Activated naive CD8-positive, alpha-beta T cell treated with anti-CD3 and anti-CD28 coated beads, Interleukin-2, amount 50 U/mL, for 16 hours (primary cell): ENCODE data around the gene RNF4.
A peak's percentile ranks its signal among the peaks of the same experiment; 100 is the strongest.
"Not testable (repeated sequence)": the region's sequence is repeated elsewhere in the genome, so short reads cannot be mapped to it uniquely, and the experiment has no call there.

Source experiments
- DNase-seq: peaks from one replicate; pipeline ENCODE4 v3.0.0-alpha.2; 2020; ENCODE audit warnings: low read depth, low spot score

The RNF4 gene

GRCh38 chr4:2468456-2469191, at the start of gene RNF4:
RNF4 (plus strand) TSS chr4:2469106; CDS start chr4:2490494, 21,388 bp downstream.
- DNase-seq, result peak; percentile 90

- no peak for DNase-seq
These were observed 49.1 kb upstream of the RNF4 start for GRCh38 chr4:2419814-2420213.

GRCh38 chr4:2421928-2422327, 47.0 kb upstream of the RNF4 start:
- DNase-seq, result no peak

- no peak for DNase-seq
These were observed 45.8 kb upstream of the RNF4 start for GRCh38 chr4:2423066-2423465.

GRCh38 chr4:2423695-2424094, 45.2 kb upstream of the RNF4 start:
- DNase-seq, result no peak

- DNase-seq, result no peak
These were observed 44.3 kb upstream of the RNF4 start for GRCh38 chr4:2424581-2424980.

GRCh38 chr4:2425386-2426068, 43.4 kb upstream of the RNF4 start:
- DNase-seq, result no peak

- no peak for DNase-seq
These were observed 42.9 kb upstream of the RNF4 start for GRCh38 chr4:2426069-2426397.

GRCh38 chr4:2426711-2427275, 42.1 kb upstream of the RNF4 start:
- DNase-seq, result no peak

GRCh38 chr4:2427383-2428334, 41.2 kb upstream of the RNF4 start:
- no peak for DNase-seq

- DNase-seq, result no peak
These were observed 40.3 kb upstream of the RNF4 start for GRCh38 chr4:2428496-2429213.

- not testable (repeated sequence) for DNase-seq
These were observed 38.8 kb upstream of the RNF4 start for GRCh38 chr4:2429945-2430757.

- DNase-seq, result no peak
These were observed 36.9 kb upstream of the RNF4 start for GRCh38 chr4:2432004-2432403.

GRCh38 chr4:2432991-2433530, 35.8 kb upstream of the RNF4 start:
- DNase-seq, result no peak

GRCh38 chr4:2433609-2434350, 35.1 kb upstream of the RNF4 start:
- DNase-seq, result no peak

GRCh38 chr4:2434420-2434819, 34.5 kb upstream of the RNF4 start:
- no peak for DNase-seq

- DNase-seq, result no peak
These were observed 32.6 kb upstream of the RNF4 start for GRCh38 chr4:2436301-2436700.

GRCh38 chr4:2436761-2437474, 32.0 kb upstream of the RNF4 start:
- no peak for DNase-seq
